IPS-NIHi11 (cell line): ENCODE results near the gene KIAA1958.

Source experiments
- DNase-seq: peaks from one replicate; pipeline ENCODE4 v3.0.0; 2012; ENCODE audit warnings: mixed read lengths, low spot score

KIAA1958 gene, protein sequence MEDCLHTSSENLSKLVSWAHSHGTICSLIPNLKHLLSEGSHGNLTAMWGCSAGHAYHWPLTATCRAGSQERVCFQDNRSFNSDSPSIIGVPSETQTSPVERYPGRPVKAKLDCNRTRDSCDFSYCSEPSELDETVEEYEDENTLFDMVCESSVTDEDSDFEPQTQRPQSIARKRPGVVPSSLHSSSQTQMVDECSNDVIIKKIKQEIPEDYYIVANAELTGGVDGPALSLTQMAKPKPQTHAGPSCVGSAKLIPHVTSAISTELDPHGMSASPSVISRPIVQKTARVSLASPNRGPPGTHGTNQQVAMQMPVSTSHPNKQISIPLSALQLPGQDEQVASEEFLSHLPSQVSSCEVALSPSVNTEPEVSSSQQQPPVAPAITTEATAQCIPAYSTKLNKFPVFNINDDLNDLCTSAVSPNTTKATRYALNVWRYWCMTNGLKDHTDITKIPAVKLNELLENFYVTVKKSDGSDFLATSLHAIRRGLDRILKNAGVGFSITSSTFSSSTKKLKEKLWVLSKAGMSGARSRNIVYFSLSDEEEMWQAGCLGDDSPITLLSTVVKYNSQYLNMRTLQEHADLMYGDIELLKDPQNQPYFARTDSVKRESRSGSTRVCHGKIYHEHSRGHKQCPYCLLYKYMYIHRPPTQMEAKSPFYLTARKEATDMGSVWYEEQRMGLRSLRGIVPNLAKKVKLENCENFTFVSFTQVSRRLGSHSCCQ

DNA sequence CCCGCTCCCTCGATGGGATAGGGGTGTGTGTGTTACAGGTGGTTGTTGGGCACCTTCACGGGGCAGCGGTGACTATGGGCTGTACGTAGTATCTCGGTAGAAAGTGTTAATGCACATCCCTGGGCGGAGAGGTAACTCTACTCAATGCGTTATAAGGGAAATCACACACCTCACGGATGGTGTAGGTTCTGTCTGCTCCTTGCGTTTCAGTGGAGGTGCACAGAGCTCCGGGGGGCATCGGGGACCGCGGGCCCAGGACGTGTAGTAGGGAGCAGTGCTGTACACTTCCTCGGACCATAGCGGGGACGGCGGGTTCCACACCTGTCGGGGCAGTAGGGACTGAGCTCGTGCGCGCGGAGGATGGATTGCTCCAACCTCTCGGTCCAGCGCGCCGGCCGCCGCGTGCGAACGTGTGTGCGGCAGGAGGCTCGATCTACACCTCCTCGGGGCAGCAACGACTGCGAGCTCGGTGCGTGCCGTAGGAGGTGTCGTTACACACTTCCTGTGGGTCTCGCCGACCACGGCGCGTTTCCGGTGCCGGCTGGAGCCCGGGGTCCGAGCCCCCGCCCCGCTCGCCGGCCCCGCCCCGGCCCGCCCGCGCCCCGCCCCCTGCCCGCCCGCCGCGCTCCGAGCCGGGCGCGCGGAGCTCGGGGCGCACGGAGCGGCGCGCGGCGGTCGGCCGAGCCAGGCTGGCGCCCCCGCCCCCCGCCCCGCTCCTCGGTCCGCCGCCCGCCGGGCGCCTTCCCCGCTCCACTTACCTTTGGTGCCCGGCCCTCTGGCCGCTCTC, at the start of gene KIAA1958:
Gene KIAA1958, plus strand, starts transcription at position 607 of the 787 bp plus-strand sequence. CDS start 87,254 bp downstream, outside the sequence.
- DNase-seq, result peak; percentile 98

DNA sequence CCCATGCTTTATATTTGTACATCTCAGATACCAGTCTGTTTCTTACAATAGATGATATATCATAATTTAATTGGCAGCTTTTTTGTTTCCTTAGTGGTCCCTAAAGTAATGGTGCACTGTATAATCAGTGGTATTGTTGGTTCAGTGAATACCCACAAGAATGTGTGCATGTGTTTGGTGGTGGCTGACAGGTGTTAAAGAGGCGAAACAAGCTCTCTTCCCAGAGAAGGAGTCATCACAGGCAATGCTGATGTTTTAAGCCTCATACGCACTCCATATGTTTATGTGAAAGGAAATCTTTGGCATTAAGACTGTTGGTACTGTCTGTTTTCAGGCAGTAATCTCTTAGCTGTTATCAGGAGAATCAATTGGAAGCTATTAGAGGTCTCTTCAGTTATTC, 49.2 kb upstream of the KIAA1958 start:
- no peak for DNase-seq

DNA sequence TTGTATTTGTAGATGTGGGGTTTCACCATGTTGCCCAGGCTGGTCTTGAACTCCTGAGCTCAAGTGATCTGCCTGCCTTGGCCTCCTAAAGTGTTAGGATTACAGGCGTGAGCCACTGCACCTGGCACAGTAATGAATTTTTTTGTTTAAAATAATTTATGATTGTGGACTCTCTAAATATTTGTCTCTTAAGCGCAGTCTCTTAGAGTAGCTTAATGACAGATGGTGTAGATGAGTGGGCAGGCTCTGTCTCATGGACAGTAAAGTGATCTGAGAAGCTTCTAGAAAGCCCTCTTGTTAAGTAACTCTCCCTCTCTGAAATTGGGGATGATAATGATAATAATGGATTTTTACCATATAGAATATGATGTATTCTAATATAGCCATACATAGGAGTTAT, 47.5 kb upstream of the KIAA1958 start:
- no peak for DNase-seq

DNA sequence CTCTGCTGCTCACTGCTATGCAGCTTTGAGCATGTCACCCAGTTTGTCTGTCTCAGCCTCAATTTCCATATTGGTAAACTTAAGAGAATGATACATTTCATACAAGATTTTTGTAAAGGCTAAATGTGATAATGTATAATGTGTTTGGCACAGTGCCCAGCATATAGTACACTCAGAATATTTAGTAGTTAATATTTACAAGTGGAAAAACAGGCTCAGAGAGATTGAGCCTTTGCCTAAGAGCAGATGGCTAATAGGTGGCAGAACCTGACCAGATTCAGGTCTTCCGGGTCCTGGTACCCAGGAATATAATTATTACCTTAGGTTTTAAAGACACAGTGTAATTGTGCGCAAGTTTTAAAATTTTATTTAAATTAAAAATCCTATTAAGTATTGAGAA, 46.8 kb upstream of the KIAA1958 start:
- no peak for DNase-seq

DNA sequence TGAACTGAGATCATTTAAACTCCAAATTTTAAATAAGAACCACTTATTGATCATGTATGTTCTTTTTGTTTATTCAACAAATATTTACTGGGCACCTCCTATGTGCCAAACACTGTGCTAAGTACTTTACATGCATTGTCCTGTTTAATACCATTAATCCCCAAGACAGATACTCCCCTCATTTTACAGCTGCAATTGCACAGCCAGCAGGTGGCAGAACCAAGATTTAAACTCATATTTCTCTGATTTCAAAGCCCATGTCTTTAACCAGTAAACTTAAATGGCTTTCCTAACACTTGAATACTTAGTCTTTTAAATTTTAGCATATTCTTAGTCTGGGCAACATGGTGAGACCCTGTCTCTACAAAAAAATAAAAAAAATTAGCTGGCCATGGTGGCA, 43.4 kb upstream of the KIAA1958 start:
- DNase-seq, result no peak

DNA sequence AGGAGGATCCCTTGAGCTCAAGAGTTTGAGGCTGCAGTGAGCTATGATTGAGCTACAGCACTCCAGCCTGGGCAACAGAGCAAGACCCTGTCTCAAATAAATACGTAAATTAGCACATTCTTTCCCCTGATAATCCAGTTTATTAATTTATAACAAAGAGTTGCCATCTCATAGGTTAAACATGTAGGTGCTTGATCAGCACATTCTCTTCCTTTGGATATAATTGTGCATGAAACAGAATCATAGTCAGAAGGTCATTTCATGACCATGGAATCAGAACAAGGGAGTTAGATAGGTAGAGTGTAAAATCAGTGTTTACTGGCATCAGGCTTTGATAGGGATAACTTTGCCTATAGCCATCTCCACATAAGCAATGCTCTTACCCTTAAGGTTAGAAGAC, 43.0 kb upstream of the KIAA1958 start:
- no peak for DNase-seq

DNA sequence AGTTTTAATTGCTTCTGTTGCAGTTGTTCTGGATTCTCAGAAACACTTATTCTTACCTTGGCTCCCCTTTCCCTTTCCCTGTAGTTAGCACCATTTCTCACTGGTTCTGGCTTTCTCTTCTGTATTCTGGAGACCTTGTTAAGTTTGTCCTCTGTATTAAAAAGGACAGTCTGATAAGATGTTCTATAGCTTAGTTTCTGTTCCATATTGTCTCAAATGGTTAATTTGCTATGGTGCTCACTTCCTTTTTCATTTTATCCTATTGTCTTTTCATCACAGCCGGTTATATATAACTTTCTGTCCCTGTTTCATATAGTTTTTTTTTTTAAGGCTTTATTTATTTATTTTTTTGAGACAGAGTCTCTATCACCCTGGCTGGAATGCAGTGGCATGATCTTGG, 41.4 kb upstream of the KIAA1958 start:
- DNase-seq, result no peak

DNA sequence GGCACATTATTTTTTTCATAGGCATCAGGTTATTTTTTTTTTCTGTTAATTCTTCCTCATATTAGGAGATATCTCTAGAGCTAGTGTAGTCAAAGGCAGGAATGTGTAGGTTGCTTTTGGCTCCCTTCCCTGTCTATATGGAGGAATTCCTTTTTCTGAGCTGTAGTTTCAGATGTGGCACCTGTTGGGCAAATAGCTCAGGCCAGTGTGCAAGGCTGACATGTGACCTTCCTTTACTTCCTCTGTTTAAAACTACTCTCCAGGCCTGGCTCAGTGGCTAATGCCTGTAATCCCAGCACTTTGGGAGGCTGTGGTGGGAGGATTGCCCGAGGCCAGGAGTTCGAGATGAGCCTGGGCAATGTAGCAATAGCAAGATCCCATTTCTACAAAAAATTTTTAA, 40.5 kb upstream of the KIAA1958 start:
- DNase-seq, result no peak

DNA sequence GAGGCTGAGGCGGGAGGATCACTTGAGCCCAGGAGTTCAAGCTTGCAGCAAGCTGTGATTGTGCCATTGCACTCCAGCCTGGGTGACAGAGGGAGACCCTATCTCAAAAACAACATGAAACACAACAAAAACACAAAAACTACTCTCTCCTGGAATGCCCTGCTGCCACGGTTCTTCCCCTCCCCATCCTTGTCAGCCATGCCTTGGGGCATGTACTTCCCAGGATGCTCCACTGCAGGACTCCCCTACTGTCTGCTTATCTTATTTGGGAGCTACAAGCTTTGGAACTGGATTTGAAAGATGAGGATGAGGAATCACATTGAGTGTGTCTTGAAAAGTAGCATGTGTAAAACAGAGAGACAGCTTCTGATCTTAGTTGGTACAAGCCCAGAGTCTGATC, 40.1 kb upstream of the KIAA1958 start:
- no peak for DNase-seq

DNA sequence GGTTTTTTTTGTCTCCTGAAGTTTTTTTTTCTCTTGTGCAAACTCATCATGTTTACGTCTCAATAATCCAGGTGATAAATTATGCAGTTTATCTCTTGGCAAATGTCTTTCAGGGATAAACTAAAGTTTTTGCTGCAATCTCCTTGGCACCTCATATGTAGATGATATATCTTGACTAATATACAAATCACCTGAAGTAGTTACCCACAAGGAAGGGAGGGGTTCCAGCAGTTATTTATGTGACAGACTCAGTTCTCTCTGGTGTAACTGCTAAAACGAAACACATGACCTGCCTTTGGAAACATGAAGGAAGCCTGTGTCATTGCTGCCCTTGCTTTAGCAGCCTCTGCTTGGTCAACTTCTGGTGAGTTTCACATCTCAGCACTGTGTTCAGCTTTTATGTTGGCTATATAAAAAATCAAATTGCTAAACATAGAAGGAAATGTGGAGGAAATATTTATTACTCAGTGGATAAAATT, 39.3 kb upstream of the KIAA1958 start:
- DNase-seq, result no peak

DNA sequence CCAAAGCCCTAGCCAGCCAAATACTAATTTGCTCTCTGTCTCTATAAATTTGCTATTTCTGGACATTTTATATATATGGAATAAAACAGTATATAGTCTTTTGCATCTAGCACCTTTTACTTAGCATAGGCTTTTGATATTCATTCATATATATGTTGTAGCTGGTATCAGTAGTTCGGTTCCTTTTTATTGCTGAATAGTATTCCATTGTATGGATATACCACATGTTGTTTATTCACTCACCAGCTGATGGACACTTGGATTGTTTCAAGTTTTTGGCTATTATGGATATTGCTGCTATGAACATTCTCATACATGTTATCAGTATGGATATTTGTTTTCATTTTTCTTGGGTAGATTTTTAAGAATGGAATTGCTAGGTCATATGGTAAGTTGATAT, 23.8 kb upstream of the KIAA1958 start:
- no peak for DNase-seq

DNA sequence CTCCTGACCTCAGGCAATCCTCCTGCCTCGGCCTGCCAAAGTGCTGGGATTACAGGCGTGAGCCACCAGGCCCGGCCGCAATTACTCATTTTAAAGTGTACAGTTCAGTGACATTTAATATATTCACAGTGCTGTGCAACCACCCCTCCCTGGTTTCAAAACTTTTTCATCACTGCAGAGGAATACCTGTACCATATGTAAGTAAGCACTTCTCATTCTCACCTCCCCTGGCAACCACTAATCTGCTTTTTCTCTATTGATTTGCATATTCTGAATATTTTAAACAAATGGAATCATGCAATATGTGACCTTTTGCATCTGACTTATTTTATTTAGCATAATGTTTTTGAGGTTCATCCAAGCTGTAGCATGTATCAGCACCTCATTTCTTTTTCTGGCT, 21.3 kb upstream of the KIAA1958 start:
- no peak for DNase-seq

DNA sequence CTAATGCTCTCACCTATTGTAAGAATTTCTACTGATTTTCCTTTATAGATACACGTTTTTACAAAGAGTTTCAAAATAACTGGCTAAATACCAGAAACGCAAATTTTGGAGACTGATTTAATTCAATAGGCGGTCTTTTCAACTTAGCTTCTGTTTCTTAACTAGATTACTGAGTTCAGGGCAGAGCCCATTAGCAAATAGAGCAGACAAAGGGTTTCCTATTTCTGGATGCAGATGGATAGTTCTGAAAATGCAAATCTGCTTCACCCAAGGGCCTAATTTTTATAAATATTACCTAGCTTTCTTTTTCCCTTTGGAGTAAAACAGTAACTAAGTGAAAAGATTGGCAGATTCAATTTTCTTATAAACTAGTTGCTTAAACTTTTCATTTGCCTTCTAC, 13.6 kb upstream of the KIAA1958 start:
- no peak for DNase-seq

DNA sequence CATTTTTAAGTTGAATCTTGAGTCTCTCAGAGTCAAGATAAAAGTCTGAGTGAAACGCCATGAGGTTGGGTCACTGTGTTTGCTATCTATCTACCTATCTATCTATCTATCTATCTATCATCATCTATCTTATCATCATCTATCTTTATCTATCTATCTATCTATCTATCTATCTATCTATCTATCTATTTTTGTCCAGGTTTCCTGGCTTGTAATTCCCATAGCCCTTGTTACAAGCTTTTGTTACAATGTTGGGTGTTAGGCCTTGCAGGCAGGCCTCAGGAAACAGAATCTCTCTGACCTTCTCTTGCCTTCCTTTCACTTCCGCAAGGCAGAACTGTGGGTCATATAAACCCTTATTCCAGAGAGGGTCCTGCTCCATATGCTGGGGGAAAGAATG, 12.6 kb upstream of the KIAA1958 start:
- no peak for DNase-seq

DNA sequence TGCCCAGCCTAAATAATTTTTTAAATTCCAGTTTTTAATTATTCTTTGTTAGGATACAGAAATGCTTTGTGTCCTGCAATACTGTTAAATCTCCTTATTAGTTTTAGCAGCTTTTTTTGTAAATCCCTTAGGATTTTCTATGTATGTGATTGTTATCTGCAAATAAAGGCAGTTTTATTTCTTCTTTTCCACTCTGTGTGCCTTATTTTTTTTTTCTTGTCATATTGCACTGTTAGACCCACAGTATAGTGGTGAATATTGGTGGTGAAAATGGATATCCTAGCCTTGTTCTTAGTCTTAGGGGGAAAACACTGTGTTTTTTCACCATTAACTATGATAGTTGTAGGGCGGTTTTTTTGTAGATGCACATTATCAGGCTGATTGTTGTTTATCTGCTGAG, 11.3 kb upstream of the KIAA1958 start:
- DNase-seq, result no peak

DNA sequence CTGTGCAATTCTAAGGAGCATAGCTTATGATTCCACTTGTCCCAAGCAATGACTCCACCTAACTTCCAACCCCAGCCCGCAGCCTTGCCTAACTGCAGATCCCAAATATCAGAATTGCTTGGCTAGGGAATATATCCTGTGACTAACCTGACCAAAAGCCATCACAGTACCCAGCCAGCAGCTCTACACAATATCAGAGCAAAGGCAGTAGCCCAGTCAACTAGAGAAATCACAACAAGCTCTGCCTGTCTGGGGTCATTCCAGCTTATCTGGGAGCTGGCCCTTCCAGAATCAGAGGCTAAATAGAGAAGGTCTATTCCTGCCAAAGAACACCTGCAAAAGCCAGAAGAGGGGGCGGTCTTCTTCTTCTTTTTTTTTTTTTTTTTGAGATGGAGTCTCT, 9.3 kb upstream of the KIAA1958 start:
- DNase-seq, result no peak

DNA sequence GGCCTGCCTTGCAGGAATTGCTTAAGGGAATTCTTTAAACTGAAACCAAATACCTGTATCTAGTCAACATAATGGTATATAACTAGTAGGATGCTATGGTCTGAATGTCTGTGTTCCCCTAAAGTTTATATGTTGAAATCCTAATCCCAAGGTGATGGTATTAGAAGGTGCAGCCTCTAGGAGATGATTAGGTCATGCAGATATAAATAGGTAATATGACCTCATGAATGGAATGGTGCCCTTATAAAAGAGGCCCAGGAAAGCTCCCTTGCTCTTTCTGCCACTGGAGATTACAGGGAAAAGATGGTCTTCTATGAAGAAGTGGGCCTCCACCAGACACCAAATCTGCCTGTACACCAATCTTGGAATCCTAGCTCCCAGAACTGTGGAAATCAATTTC, 7.4 kb upstream of the KIAA1958 start:
- DNase-seq, result no peak

DNA sequence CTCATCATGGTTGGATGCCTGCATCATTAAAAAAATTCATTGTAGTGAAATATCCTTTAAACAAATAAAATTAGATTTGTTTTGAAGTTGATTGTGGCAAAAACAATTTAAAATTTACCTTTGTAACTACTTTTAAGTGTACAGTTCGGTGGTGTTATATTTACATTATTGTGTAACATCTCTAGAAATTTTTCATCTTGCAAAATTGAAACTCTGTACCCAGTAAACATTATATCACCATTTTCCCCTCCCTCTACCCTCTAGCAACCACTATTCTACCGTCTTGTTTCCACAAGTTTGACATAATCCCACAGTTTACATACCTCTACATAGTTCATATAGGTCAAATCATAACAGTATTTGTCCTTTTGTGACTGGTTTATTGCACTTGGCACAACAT, 2.0 kb upstream of the KIAA1958 start:
- no peak for DNase-seq

DNA sequence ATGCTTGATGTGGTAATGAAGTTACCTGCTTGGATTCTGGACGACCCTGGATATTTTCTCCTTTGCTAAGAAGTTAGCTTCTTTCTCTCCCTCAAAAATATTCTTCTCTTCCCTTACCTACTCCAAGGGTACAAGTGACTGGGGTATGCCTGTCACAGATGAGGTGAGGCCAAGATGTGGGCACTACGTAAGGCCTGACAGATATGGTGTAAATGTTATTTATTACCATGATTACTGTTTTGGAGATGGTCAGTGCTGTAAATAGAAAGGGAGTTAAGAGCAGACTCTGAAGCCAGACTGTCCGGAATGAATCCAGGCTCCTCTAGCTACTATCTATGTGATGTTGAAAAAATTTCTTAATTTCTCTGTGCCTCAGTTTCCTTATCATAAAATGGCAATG, 1.1 kb upstream of the KIAA1958 start:
- no peak for DNase-seq

DNA sequence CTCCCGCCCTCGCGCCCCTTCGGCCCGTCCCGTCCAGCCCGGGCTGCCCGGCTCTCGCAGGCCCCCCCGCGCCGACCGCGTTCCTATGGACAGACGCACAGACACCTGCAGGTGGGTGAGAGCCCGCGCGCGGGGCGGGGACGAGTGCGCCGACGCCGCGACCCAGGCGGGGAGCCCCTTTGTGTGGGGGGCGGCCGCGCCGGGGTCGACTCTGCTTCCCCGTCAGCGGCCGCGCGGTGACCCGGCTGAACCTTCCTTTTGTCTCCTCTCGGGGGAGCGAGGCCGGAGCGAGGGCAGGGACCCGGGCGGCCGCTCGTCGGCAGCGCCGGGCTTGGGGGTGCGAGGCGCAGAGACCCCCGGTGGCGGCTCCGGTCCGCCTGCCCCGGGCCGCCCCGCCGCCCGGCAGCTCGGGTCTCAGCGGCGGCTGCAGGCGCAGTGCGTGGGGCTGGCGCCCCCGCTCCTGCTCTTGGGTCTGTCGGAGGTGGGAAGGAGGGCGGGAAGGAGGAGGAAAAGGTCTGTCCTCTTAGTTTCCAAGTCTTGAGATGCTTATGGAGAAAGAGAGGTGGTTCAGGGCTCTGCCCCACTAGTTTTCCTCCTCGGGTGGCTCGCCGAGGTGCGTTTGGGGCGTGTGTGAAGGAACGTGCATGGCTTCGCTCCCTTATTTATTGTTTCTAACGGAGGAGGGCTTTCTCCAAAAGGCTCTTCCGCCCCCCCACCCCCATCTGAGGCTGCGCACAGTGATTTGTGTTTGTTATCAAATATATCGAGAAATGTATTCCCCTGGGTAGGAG, 576 bp downstream of the KIAA1958 start:
- no peak for DNase-seq

DNA sequence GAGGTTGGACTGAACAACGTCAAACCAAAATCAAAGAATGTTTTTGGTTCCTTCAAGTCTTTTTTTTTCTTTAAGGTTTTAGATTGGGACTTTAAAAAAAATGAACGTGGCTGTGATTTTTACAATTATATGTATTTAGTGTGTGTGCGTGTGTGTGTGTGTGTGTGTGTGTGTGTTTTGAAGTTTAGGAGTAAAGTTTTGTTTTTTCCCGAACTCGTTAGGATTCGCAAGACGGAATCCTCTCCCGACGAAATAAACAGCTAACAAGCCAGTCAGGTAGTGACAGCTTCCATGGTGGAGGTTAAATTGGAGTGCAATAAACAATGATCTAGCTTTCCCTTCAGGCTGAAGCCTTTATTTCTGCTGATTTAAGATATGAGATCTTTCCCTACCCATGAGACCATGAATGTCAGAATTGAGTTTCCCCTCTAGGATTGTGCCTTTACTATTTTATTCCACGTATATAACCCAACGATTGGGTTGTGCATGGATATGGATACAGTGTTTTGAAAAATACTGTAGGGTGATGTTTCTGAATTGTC, 1.2 kb downstream of the KIAA1958 start:
- no peak for DNase-seq
